Mesothelial cell of epicardium (in vitro differentiated cells): ENCODE data around the gene ITGAL. TPM values are rescaled to one million over a fixed set of nuclear protein-coding genes. Genes with fewer than 3 reads are reported as not detected.

Experiments used
- DNase-seq, 2 experiments: peaks; one replicate each; pipeline ENCODE4 v3.0.0; 2021; ENCODE audit warnings: low spot score in 2 of 2; ENCODE audit not compliant: unreplicated experiment in 2 of 2
- H3K27ac Mint-ChIP-seq: 2 replicates; pipeline ENCODE4 v1.8.0; 2021; ENCODE audit warnings: mixed read lengths
- H3K27me3 Mint-ChIP-seq: 2 replicates; pipeline ENCODE4 v1.8.0; 2021; ENCODE audit warnings: low read depth, mixed read lengths
- H3K36me3 Mint-ChIP-seq: 2 replicates; pipeline ENCODE4 v1.8.0; 2021; ENCODE audit warnings: mixed read lengths
- H3K4me1 Mint-ChIP-seq: 2 replicates; pipeline ENCODE4 v1.8.0; 2021; ENCODE audit warnings: mixed read lengths
- H3K4me3 Mint-ChIP-seq: 2 replicates; pipeline ENCODE4 v1.8.0; 2021; ENCODE audit warnings: mild to moderate bottlenecking, moderate library complexity, mixed read lengths
- H3K9me3 Mint-ChIP-seq: 2 replicates; pipeline ENCODE4 v1.8.0; 2021; ENCODE audit warnings: mixed read lengths
- CTCF ChIP-seq: fragments of 200-600 bp; sonication (generic); IDR thresholded peaks from one replicate; pipeline ENCODE4 v1.5.0; 2021; ENCODE audit warnings: antibody characterized with exemption; ENCODE audit not compliant: unreplicated experiment
- total RNA-seq: library from RNA; stranded (reverse); gene quantifications from 3 replicates; pipeline ENCODE4 v1.2.1, GENCODE V29; 2021

The ITGAL gene
- total RNA-seq, 1 donor from 2014 or later, result not detected

GRCh38 chr16:30490210-30490609 lies 17.7 kb downstream of the ITGAL start:
- no peak for DNase-seq
- TF ChIP-seq CTCF, result no peak
- H3K27ac Mint-ChIP-seq, result no peak overlapping the region
- H3K9me3 Mint-ChIP-seq, result no peaks in the 10 kb centered on the region
- no peaks in the 10 kb centered on the region for H3K36me3 Mint-ChIP-seq
- peaks cover 3% of the 10 kb centered on the region for H3K4me1 Mint-ChIP-seq
- no peak overlapping the region for H3K4me3 Mint-ChIP-seq
- peaks cover 9% of the 10 kb centered on the region for H3K27me3 Mint-ChIP-seq

GRCh38 chr16:30491229-30491628 lies 18.7 kb downstream of the ITGAL start:
- Mint-ChIP-seq H3K4me3 (no peak overlapping the region), H3K27ac (no peak overlapping the region), H3K4me1 (peaks cover 3% of the 10 kb centered on the region), H3K9me3 (no peaks in the 10 kb centered on the region), H3K27me3 (peaks cover 9% of the 10 kb centered on the region), H3K36me3 (no peaks in the 10 kb centered on the region)
- TF ChIP-seq CTCF, result no peak
- no peak for DNase-seq

- Mint-ChIP-seq H3K36me3 (no peaks in the 10 kb centered on the region), H3K4me1 (peaks cover 3% of the 10 kb centered on the region), H3K27me3 (peaks cover 9% of the 10 kb centered on the region), H3K9me3 (no peaks in the 10 kb centered on the region), H3K27ac (no peak overlapping the region), H3K4me3 (no peak overlapping the region)
- TF ChIP-seq CTCF, result no peak
- no peak for DNase-seq
Observed at GRCh38 chr16:30491744-30492308, 19.3 kb downstream of the ITGAL start.

- Mint-ChIP-seq H3K4me1 (peaks cover 3% of the 10 kb centered on the region), H3K9me3 (no peaks in the 10 kb centered on the region), H3K36me3 (no peaks in the 10 kb centered on the region), H3K27me3 (peaks cover 9% of the 10 kb centered on the region), H3K4me3 (no peak overlapping the region), H3K27ac (no peak overlapping the region)
- DNase-seq, result no peak
- no peak for TF ChIP-seq CTCF
Observed at GRCh38 chr16:30493941-30494488, 21.5 kb downstream of the ITGAL start.

GRCh38 chr16:30494709-30495108 lies 22.2 kb downstream of the ITGAL start:
- Mint-ChIP-seq H3K36me3 (no peaks in the 10 kb centered on the region), H3K4me3 (no peak overlapping the region), H3K4me1 (peaks cover 3% of the 10 kb centered on the region), H3K27me3 (peaks cover 9% of the 10 kb centered on the region), H3K9me3 (no peaks in the 10 kb centered on the region), H3K27ac (no peak overlapping the region)
- TF ChIP-seq CTCF, result no peak
- no peak for DNase-seq
